Measurements from ENCODE around the gene TNFRSF8.

TNFRSF8 gene

GRCh38 chr1:12173631-12174121, 110.6 kb downstream of the TNFRSF8 start:
- H4K20me1 ChIP-seq (ENCODE audit: control insufficient read depth, insufficient read depth, low read depth, low read length) = 0 out of 2 replicates have a peak, but pooled peaks cover 5% of the 10 kb centered on the region
- H3K4me1 ChIP-seq (ENCODE audit: control insufficient read depth, low read length) = peaks cover 17% of the 10 kb centered on the region
- H3K36me3 ChIP-seq (ENCODE audit: control insufficient read depth, low read length) = no peaks in the 10 kb centered on the region
- no peaks in the 10 kb centered on the region for H3K9me3 ChIP-seq (ENCODE audit: control insufficient read depth, insufficient read depth, low read length)
- no peaks in the 10 kb centered on the region for H3F3A ChIP-seq (ENCODE audit: control insufficient read depth, insufficient read depth)
- no peaks in the 10 kb centered on the region for H3K9me2 ChIP-seq (replicated peaks; ENCODE audit: control insufficient read depth, low read length)
- H3K27me3 ChIP-seq (ENCODE audit: control insufficient read depth, low read length) = peaks cover 76% of the 10 kb centered on the region
- no peaks in the 10 kb centered on the region for H3K79me2 ChIP-seq (ENCODE audit: control insufficient read depth, low read length)
- H3K4me3 ChIP-seq (ENCODE audit: low read length) = no peak overlapping the region
- TF ChIP-seq EZH2phosphoT487 (IDR thresholded peaks at IDR 0.05; ENCODE audit: borderline replicate concordance, low read length) (no peak), CTCF (IDR thresholded peaks at IDR 0.05; ENCODE audit: low read depth, low read length, poor library complexity, severe bottlenecking) (no peak)
- no peak overlapping the region for H3K4me2 ChIP-seq (ENCODE audit: low read length)
- no peak overlapping the region for H3K27ac ChIP-seq (ENCODE audit: low read depth, low read length)

- H3K4me2 ChIP-seq (ENCODE audit: low read length) = no peak overlapping the region
- no peak for TF ChIP-seq CTCF (IDR thresholded peaks at IDR 0.05; ENCODE audit: low read depth, low read length, poor library complexity, severe bottlenecking)
- no peak for TF ChIP-seq EZH2phosphoT487 (IDR thresholded peaks at IDR 0.05; ENCODE audit: borderline replicate concordance, low read length)
- 0 out of 2 replicates have a peak, but pooled peaks cover 5% of the 10 kb centered on the region for H4K20me1 ChIP-seq (ENCODE audit: control insufficient read depth, insufficient read depth, low read depth, low read length)
- no peaks in the 10 kb centered on the region for H3K79me2 ChIP-seq (ENCODE audit: control insufficient read depth, low read length)
- peaks cover 75% of the 10 kb centered on the region for H3K27me3 ChIP-seq (ENCODE audit: control insufficient read depth, low read length)
- no peaks in the 10 kb centered on the region for H3K9me2 ChIP-seq (replicated peaks; ENCODE audit: control insufficient read depth, low read length)
- H3K36me3 ChIP-seq (ENCODE audit: control insufficient read depth, low read length) = no peaks in the 10 kb centered on the region
- H3F3A ChIP-seq (ENCODE audit: control insufficient read depth, insufficient read depth) = no peaks in the 10 kb centered on the region
- H3K9me3 ChIP-seq (ENCODE audit: control insufficient read depth, insufficient read depth, low read length) = no peaks in the 10 kb centered on the region
- no peak overlapping the region for H3K4me3 ChIP-seq (ENCODE audit: low read length)
- H3K27ac ChIP-seq (ENCODE audit: low read depth, low read length) = no peak overlapping the region
- H3K4me1 ChIP-seq (ENCODE audit: control insufficient read depth, low read length) = peaks cover 29% of the 10 kb centered on the region
Measured at GRCh38 chr1:12174924-12175810, 112.1 kb downstream of the TNFRSF8 start.

- H4K20me1 ChIP-seq (ENCODE audit: control insufficient read depth, insufficient read depth, low read depth, low read length) = 0 out of 2 replicates have a peak, but pooled peaks cover 5% of the 10 kb centered on the region
- no peaks in the 10 kb centered on the region for H3K79me2 ChIP-seq (ENCODE audit: control insufficient read depth, low read length)
- H3K4me1 ChIP-seq (ENCODE audit: control insufficient read depth, low read length) = peaks cover 29% of the 10 kb centered on the region
- H3F3A ChIP-seq (ENCODE audit: control insufficient read depth, insufficient read depth) = no peaks in the 10 kb centered on the region
- no peak for TF ChIP-seq CTCF (IDR thresholded peaks at IDR 0.05; ENCODE audit: low read depth, low read length, poor library complexity, severe bottlenecking)
- no peak for TF ChIP-seq EZH2phosphoT487 (IDR thresholded peaks at IDR 0.05; ENCODE audit: borderline replicate concordance, low read length)
- no peak overlapping the region for H3K4me2 ChIP-seq (ENCODE audit: low read length)
- H3K36me3 ChIP-seq (ENCODE audit: control insufficient read depth, low read length) = no peaks in the 10 kb centered on the region
- H3K4me3 ChIP-seq (ENCODE audit: low read length) = no peak overlapping the region
- H3K9me2 ChIP-seq (replicated peaks; ENCODE audit: control insufficient read depth, low read length) = no peaks in the 10 kb centered on the region
- no peak overlapping the region for H3K27ac ChIP-seq (ENCODE audit: low read depth, low read length)
- H3K27me3 ChIP-seq (ENCODE audit: control insufficient read depth, low read length) = peaks cover 76% of the 10 kb centered on the region
- H3K9me3 ChIP-seq (ENCODE audit: control insufficient read depth, insufficient read depth, low read length) = no peaks in the 10 kb centered on the region
Measured at GRCh38 chr1:12176298-12177118, 113.4 kb downstream of the TNFRSF8 start.
